Transverse colon (tissue), 3 donors: ENCODE results near the gene MYRIP.

Experiments
- EP300 ChIP-seq: sonication (generic); formaldehyde crosslinking; IDR thresholded peaks from one replicate; pipeline ENCODE4 v1.6.1; 2017; ENCODE audit warnings: antibody characterized with exemption, low read depth
- POLR2A ChIP-seq: fragments of 450-650 bp; IDR thresholded peaks from one replicate; pipeline ENCODE4 v1.6.1; 2016; ENCODE audit warnings: antibody characterized with exemption, mild to moderate bottlenecking, moderate library complexity
- TF ChIP-seq, protein P1 (sequence below), 5 experiments: fragments of 200-600 bp in 3 of 5; fragments of 450-650 bp in 2 of 5; sonication (generic) in 3 of 5; IDR thresholded peaks; 1 replicate in 2 of 5; 2 replicates in 3 of 5; pipeline ENCODE4 v1.5.1; 2016 to 2017; ENCODE audit warnings: antibody characterized with exemption in 5 of 5, inconsistent platforms in 3 of 5, mild to moderate bottlenecking in 2 of 5, moderate library complexity in 1 of 5

DNA sequence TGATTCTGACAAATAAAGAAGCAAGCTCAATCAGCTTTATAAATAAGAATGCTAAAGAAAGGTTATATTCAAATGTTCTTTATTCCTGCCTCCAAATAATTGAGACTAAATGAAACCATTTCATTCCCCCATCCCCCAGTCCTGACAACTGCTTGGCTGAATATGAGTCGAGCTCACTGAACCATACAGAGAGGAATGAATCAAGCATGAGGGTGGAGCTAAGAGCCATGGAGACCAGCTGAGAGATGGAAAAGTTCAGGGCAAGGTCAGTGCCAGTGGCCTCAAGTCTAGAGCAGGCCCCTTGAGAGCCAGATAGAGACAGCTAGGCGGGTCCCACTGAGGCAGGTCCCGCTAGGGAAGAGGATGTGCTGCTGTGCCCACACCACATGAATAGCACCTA is 311.4 kb downstream of the MYRIP start:
- TF ChIP-seq, protein P1, sequence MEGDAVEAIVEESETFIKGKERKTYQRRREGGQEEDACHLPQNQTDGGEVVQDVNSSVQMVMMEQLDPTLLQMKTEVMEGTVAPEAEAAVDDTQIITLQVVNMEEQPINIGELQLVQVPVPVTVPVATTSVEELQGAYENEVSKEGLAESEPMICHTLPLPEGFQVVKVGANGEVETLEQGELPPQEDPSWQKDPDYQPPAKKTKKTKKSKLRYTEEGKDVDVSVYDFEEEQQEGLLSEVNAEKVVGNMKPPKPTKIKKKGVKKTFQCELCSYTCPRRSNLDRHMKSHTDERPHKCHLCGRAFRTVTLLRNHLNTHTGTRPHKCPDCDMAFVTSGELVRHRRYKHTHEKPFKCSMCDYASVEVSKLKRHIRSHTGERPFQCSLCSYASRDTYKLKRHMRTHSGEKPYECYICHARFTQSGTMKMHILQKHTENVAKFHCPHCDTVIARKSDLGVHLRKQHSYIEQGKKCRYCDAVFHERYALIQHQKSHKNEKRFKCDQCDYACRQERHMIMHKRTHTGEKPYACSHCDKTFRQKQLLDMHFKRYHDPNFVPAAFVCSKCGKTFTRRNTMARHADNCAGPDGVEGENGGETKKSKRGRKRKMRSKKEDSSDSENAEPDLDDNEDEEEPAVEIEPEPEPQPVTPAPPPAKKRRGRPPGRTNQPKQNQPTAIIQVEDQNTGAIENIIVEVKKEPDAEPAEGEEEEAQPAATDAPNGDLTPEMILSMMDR (IDR thresholded peaks at IDR 0.05), result no peak
- TF ChIP-seq EP300 (no peak), POLR2A (no peak)
